Activated CD4-positive, alpha-beta T cell treated with anti-CD3 and anti-CD28 coated beads, Interleukin-10, Interleukin-2, amounts not matched to agents 100 ng/mL and 50 ng/mL, durations not matched to agents 16 hours and 8 hours (primary cell): ENCODE measurements around the gene PHF21A.

ENCODE experiments used
- DNase-seq: peaks from one replicate; pipeline ENCODE4 v3.0.0-alpha.2; 2020

PHF21A gene

DNA sequence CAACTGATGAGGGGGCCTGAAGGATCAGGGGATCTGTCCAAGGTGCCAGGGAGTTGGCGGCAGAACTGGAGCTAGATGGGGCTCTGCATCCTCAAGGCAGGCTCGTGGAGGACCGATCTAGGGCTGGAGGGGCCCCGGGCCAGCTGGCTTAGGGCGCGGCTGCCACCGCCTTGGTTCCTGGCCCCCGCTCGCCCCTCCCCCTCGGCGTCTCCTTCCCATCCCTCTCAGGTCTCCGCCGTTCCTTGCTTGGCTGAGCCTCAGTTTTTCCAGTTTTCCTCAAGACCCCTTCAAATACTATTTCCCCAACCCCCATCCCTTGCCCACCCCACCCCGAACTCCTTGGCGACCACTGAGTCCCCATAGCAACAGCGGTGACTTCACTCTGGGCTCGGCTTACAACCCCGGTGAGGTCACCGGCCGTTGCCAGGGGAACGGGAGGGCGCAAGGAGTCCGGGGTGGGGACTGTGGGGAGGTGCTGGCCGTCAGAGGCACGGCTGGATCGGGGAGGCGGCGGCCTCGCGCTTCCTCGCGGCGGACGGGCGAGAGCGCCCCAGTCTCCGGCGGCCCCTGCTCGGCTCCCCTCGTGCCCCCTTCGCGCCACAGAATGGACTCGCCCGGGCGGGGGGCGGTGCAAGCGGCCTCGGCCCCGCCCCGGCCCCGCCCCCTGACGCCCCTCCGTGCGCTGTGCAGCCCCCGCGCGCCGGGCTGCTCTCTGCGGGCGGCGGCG, 221.6 kb downstream of the PHF21A start:
- DNase-seq, result peak; percentile 67

DNA sequence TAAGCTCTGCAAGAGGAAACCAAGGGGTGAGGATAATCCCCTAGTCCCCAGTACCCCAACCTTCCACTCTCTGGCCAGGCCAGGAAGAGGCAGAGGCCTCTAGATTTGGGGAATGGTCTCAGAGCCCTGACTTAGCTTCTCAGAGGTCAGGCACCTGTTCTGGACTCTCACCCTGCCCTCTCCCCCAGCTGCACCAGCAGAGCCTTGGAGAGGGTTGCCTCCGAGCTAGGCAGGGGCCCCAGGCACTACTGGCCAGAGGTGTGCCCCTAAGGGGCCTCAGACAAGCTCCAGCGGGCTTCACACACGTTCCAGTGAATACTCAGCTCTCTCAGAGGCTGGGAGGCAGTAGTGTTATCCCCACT, 222.2 kb downstream of the PHF21A start:
- DNase-seq, result no peak

DNA sequence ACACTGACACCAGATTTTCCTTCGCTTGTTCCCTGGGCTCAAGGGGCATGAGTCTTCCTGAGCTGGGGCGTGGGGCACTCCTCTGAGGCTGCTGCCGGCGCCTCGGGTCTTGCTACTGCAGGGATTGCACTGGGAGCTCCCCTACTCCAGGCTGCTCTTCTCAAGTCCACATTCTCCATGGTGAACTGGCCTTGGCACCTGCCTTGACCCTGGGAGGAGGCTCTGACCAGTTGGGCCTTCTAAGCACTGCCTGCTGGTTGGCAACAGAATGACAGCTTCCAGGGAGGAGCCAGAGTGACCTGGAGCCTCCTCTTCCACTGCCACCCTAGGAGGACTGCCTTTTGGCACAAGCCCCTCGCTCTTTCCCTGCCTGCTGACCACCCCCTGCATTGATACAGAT, 223.7 kb downstream of the PHF21A start:
- DNase-seq, result no peak

DNA sequence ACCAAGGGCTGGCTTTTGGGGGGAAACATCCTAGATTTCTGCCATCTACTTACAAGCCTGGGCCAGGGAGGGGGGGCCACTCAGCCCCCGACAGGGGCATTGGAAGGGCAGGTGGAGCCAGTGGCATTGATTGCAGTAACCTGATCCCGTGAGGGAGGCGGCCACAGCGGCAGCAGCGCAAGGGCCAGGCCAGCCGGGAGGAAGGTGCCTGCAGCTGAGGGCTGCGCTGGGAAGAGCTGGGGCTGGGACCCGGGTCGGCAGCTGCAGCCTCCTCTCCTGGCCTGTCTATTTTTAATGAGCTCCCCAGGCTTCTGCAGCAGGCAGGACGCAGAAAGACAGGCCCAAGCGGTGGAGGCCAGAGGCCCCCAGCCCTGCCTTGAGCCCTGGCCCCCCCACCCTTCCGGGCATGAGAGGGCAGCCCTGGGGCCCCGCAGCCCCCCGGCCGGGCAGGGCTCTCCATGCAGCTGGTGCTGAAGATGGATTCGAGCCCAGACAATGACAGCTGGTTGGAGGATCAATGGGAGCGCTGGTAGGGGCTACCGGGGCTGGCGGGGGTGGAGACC, 224.8 kb downstream of the PHF21A start:
- DNase-seq, result no peak

DNA sequence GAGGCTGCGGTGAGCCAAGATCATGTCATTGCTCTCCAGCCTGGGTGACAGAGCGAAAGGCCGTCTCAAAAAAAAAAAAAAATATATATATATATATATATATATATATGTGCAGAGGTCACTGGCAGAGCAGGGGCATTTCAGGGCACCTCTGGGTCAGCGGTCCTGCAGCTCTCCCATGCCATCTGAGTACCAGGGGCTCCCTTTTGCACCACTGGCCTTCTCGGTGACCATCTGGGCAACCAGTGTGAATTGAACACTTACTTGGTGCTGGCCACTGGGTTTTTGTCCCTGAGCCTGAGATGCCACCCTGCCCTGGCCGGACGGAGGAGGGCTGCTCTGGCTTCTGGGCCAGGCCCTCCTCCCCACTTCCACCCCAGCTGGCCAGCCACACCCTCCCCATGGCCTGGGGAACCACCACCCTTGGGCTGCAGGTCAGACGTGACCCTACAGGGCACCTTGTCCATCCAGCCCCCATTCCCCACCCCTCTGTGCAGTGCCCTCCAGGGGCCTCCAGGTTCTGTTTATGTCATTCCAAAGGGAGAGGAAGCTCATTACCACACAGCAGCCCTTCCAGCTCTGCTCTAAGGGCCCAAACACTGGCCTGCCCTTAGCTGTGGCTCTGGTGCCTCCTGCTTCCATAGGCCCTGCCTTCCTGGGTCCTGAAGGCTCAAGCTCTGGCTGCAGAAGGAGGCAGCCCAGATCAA, 225.5 kb downstream of the PHF21A start:
- no peak for DNase-seq

DNA sequence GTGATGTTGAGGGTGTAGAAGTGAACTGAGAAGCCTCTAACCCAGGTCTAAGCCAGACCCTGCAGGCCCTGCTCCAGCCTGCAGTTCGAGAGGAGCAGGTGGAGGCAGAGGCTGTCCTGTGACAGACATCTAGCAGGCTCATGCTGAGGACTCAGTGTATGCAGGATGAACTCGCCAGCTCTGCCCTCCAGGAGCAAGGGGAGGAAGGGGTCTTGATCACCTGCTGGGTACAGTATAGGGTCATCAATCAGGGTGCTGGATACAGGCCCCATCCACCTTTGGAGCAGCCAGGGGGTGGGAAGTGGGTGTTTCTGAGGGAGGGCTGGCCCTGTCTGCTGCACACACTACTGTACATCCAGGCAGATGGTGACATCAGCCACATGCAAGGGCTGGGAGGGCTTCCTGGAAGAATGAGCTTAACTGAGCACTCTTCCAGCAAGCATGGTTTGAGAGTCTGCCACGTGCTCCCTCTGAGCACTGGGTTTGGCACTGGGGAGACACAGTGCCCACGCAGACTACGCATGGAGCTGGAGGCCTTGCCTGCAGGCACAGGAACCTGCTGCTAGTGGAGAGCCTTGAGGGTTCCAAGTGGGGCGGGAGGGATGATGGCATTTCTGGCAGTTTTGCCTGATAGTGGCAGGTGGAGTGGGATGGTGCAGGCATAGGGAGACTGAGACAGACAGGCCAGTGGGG, 226.6 kb downstream of the PHF21A start:
- no peak for DNase-seq

DNA sequence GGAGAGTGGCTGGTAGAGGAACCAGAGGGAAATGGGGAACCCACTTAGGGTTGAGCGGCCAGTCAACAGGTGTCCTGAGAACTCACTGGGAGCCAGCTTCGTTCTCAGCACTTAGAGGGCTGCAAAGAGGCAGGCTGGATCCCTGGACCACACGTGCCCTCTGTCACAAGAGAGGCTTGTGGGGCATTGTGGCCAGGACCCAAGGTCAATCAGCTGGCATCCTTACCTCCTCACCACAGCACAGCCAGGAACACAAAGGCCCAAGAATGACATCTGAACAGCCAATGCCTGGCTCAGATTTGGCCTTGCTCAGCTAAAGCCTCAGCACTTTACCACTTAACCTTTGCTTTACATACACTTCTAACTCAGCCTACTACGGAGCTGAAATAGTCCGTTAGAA, 228.4 kb downstream of the PHF21A start:
- no peak for DNase-seq

DNA sequence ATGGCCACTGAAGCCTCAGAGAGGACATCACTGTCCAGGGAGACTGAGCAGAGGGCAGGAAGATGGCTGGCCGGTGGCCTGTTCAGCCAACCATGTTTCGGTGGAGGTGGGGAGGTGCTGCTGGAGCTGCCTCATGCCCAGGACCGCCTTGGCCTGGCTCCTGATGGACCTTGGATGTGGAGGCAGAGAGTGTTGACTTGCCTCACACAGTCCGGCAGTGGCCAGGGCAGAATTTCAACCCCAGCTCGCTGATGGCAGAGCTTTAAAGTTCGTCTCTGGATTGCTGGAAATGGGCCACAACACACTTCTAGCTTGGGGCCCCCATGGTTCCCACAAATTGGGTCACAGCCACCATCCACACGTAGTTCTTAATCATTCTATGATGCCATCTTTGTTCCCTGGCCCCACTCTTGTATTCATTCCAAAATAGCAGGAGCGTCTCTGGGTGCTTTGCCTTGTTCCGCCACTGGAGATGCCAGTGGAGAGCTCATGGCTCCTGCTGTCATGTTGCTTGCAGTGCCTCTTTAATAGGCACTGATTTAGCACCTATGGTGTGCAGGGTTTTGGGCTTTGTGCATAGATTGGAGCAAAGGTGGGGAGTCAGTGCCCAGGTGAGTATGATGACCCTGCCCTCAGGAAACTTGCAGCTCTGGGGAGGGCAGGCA, 230.2 kb downstream of the PHF21A start:
- DNase-seq, result no peak

DNA sequence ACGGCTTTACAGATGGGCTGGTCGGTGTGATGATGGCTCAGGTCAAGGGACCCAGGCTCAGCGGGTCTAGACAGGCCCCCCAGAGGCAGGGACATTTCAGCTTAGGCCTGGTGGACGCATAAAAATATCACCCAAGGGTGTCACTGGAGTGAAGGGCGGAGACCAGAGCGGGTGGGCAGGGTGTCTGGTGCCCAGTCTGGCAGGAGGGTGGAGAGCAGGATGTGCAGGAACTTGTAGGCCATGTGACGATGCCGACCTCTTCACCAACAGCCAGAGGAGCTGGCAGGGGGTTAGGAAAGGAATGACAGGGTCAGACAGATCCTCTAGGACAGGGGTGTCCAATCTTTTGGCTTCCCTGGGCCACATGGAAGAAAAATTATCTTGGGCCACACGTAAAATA, 231.3 kb downstream of the PHF21A start:
- DNase-seq, result no peak

DNA sequence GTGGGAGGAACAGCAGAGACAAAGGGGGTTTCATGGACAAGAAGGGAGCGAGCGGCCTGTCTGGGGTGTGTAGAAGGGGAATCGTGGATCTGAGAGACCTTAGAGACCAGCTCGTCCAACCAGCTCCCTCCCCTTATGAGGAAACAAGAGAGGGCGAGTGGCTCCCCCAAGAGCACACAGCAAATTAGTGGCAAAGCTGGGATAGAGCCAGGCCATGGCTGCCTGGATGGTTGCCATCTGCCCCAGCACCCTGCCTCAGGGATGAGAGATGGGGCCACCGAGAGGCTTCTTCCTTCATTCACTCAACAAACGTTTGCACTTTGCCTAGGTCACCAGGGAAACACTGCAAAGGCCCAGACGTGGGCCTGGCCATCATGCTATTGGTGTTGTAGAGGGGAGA, 231.7 kb downstream of the PHF21A start:
- DNase-seq, result no peak

DNA sequence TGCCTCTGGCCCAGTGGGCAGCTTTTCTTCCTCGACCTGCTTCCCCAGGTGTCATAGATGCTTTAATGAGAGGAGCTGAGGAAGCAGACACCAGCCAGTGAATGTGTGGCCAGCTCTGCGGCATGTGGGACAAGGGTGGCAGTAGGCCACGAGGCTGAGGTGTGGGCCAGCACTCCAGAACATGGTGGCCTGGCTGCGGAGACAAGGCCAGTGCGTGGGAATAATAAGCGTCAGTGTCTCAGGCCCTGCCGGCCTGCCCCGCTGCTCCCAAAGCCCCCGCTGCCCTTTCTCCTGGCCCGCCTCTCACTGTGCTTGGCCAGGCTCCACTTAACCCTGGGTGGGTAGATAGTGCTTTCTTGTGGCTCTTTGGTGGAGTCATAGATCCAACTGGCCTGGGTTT, 233.7 kb downstream of the PHF21A start:
- DNase-seq, result no peak

DNA sequence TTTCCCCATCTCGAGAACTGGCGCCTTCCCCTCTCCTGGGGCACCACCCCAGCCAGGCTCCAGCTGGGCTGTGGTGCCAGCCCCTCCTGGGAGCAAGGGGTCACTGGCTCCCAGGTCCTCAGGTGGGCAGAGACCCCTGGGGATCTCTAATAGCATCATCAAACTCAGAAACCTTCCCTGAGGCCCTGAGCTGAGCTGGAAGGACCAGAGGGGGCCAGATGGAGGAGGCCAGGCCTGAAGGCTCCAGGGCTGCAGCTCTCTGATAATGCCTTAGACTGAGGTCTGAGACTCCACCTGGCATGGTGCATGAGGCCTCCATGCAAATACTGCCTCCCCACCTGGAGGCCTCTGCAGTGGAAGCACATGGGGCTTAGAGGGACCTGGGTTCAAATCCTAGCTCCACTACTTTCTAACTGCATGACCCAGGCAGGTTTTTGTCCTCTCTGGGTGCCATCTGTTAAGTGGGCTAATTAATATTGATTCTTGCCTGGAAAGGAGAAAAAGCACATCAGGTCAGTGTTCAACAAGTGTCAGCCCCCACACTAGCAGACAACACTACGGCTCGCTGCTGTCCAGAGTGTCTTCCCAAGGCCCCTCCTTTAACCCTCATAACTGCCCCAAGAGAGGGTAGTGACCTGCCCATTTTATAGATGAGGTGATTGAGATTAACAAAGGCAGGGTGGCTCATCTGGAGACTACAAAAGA, 234.3 kb downstream of the PHF21A start:
- DNase-seq, result no peak

DNA sequence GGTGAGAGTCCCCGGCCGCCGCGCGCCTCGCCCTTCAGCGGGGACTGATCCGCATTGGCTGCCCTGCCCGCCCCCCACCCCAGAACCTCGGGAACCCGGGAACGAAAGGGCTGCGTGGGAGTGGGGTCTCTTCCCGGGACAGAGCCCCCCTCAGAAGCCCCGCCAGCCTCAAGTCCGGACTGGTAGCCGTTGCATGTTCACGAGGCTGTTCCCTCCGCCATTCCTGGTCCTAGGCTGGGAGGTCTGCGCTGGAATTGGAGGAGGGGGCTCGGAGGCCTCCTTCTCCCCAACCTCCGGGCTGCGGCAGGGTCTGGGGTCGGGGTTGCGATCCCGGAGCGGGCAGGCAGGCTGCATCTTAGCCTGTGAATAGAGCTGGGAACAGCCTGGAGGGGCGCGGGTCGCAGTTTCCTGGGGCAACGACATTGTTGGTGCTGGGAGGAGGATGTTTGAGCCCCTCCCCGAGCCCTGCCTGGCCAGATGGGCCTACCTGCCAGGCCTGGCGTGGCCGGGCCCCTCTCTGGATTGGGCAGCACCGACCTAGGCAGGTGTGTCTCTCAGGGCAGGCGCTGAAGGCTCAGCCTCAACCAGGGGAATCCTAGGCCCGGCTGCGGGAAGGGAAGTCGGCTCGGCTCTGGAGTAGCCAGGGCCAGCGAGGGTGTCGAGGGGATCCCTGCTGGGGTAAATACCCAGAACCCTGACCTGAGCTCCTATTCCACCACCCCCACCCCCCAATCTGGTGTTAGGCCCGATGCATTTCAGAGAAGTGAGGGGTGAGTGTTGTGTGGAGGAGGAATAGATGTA, 235.1 kb downstream of the PHF21A start:
- no peak for DNase-seq

DNA sequence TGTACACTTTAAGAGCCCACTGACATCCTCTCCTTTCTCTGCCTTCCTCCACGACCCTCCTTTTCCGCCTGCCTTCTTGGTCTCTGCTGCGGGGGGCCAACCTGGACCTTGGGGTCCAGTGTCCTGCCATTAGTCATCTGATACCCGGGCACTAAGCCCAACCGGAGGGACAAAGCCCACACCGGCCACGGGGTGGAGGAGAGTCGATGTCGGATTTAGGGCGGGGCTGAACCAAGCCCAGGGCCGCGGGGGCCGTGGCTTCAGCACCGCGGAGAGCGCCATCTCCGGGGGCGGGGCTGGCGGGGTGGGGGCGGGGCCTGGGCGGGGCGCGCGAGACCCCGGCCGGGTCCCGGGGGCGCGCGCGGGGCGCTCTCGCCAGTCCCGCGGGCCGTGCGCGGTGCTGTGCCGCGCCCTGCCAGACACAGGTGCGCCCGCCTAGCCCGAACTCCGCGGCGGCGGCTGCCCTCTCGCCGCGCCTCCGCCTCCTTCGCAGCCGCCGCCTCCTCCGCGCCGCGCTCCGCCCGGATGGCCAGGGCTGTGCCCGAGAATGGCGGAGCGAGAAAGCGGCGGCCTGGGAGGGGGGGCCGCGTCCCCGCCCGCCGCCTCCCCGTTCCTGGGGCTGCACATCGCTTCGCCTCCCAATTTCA, 235.9 kb downstream of the PHF21A start, which contains the start of gene MAPK8IP1:
TSS of gene MAPK8IP1 (plus strand) at position 378 of the 647 bp plus-strand sequence. CDS start at position 548, 170 bp downstream.
- DNase-seq, result peak; percentile 48

DNA sequence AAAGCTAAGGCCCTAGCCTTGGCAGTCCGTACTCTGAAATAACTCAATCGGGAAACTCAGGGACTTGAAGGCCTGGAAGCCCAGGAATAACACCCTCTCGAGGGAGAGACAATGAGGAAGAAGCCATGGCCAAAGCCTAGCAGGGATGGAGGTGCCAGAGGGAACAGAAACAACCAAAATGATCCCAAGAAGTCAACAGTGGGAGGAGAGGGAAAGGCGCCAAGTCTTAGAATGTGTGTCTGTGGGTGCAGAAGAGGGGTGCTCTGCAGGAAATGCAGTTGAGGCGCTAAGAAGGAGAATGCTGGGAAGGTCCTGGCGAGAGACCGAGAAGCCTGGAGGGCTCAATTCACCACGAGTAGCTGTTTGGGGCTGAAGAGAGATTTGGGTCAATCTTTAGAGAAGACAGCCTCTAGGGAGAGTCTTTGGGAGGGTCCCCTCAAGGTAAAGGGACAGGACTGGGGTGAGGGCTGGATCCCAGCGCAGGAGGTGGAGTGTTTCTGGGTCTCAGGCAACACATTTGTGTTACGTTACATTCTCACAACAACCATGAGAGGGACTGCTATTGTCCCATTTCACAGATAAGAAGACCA, 236.6 kb downstream of the PHF21A start:
- no peak for DNase-seq
